OCI-LY1 (cell line): ENCODE data around the gene ZNF862.

ENCODE experiments used
- H2AFZ ChIP-seq: fragments of 200-600 bp; sonication (generic), shearing (Covaris generic); 2 replicates; pipeline ENCODE4 v1.6.0; 2014; ENCODE audit warnings: antibody characterized with exemption, mild to moderate bottlenecking, low read length
- H3F3A ChIP-seq: fragments of 200-600 bp; sonication (generic), shearing (Covaris generic); 2 replicates; pipeline ENCODE4 v1.6.0; 2014; ENCODE audit warnings: mild to moderate bottlenecking, antibody characterized with exemption, low read length, moderate library complexity; ENCODE audit not compliant: insufficient read depth
- H3K27ac ChIP-seq: fragments of 200-600 bp; sonication (generic); 2 replicates; pipeline ENCODE4 v1.5.1; 2014; ENCODE audit warnings: low read length, mixed run types, mild to moderate bottlenecking, low read depth; ENCODE audit not compliant: poor library complexity, severe bottlenecking
- H3K27me3 ChIP-seq: fragments of 200-600 bp; sonication (generic); 2 replicates; pipeline ENCODE4 v1.6.0; 2014; ENCODE audit warnings: antibody characterized with exemption, mild to moderate bottlenecking, low read length, moderate library complexity; ENCODE audit not compliant: insufficient read depth
- H3K36me3 ChIP-seq: fragments of 200-600 bp; sonication (generic); 2 replicates; pipeline ENCODE4 v1.6.1; 2014; ENCODE audit warnings: mild to moderate bottlenecking, antibody characterized with exemption, low read length, moderate library complexity, mixed read lengths; ENCODE audit not compliant: insufficient read depth
- H3K4me1 ChIP-seq: fragments of 200-600 bp; sonication (generic); 2 replicates; pipeline ENCODE4 v1.5.1; 2014; ENCODE audit warnings: mild to moderate bottlenecking, low read length, moderate library complexity; ENCODE audit not compliant: insufficient read depth, severe bottlenecking
- H3K4me2 ChIP-seq: fragments of 200-600 bp; sonication (generic), shearing (Covaris generic); 2 replicates; pipeline ENCODE4 v1.6.1; 2014; ENCODE audit warnings: low read length
- H3K4me3 ChIP-seq: fragments of 200-600 bp; sonication (generic); 2 replicates; pipeline ENCODE4 v1.5.1; 2014; ENCODE audit warnings: low read length, low read depth, mild to moderate bottlenecking, mixed read lengths; ENCODE audit not compliant: poor library complexity, severe bottlenecking
- H3K79me2 ChIP-seq: fragments of 200-600 bp; shearing (Covaris generic); 2 replicates; pipeline ENCODE4 v1.6.1; 2016; ENCODE audit warnings: mixed run types, low read length, mixed read lengths; ENCODE audit not compliant: insufficient read depth
- H3K9ac ChIP-seq: fragments of 200-600 bp; sonication (generic), shearing (Covaris generic); 2 replicates; pipeline ENCODE4 v1.6.1; 2014; ENCODE audit warnings: mild to moderate bottlenecking, low read length, mixed read lengths
- H3K9me2 ChIP-seq: fragments of 200-600 bp; sonication (generic), shearing (Covaris generic); 2 replicates; pipeline ENCODE4 v1.6.1; 2014; ENCODE audit warnings: low read depth, mild to moderate bottlenecking, low read length, mixed read lengths
- H3K9me3 ChIP-seq: fragments of 200-600 bp; shearing (Covaris generic); 2 replicates; pipeline ENCODE4 v1.6.1; 2014; ENCODE audit warnings: low read length, mixed read lengths
- H4K20me1 ChIP-seq: fragments of 200-600 bp; sonication (generic), shearing (Covaris generic); 2 replicates; pipeline ENCODE4 v1.6.0; 2016; ENCODE audit warnings: mild to moderate bottlenecking, low read length; ENCODE audit not compliant: insufficient read depth
- EZH2 ChIP-seq: fragments of 200-600 bp; sonication (generic), shearing (Covaris generic); IDR thresholded peaks from 2 replicates; pipeline ENCODE4 v1.8.0; 2017; ENCODE audit warnings: borderline replicate concordance, mixed run types, mild to moderate bottlenecking, antibody characterized with exemption, low read length, moderate library complexity, mixed read lengths
- TF ChIP-seq, protein P1 (sequence below): fragments of 200-600 bp; sonication (generic), shearing (Covaris generic); IDR thresholded peaks from 2 replicates; pipeline ENCODE4 v1.5.1; 2017; ENCODE audit warnings: mild to moderate bottlenecking, antibody characterized with exemption, low read length, moderate library complexity, mixed read lengths

The ZNF862 gene

GRCh38 chr7:149860821-149861727 is 22.9 kb downstream of the ZNF862 start:
- Histone ChIP-seq H4K20me1 (no peaks in the 10 kb centered on the region), H3F3A (no peaks in the 10 kb centered on the region), H3K4me1 (no peaks in the 10 kb centered on the region), H3K79me2 (no peaks in the 10 kb centered on the region), H3K9me2 (no peaks in the 10 kb centered on the region), H3K4me3 (no peak overlapping the region), H3K4me2 (no peak overlapping the region), H3K36me3 (no peaks in the 10 kb centered on the region), H3K27ac (no peak overlapping the region), H2AFZ (no peak overlapping the region), H3K9ac (no peak overlapping the region), H3K27me3 (no peaks in the 10 kb centered on the region), H3K9me3 (no peaks in the 10 kb centered on the region)
- TF ChIP-seq, protein P1, sequence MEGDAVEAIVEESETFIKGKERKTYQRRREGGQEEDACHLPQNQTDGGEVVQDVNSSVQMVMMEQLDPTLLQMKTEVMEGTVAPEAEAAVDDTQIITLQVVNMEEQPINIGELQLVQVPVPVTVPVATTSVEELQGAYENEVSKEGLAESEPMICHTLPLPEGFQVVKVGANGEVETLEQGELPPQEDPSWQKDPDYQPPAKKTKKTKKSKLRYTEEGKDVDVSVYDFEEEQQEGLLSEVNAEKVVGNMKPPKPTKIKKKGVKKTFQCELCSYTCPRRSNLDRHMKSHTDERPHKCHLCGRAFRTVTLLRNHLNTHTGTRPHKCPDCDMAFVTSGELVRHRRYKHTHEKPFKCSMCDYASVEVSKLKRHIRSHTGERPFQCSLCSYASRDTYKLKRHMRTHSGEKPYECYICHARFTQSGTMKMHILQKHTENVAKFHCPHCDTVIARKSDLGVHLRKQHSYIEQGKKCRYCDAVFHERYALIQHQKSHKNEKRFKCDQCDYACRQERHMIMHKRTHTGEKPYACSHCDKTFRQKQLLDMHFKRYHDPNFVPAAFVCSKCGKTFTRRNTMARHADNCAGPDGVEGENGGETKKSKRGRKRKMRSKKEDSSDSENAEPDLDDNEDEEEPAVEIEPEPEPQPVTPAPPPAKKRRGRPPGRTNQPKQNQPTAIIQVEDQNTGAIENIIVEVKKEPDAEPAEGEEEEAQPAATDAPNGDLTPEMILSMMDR = peak; percentile 90
- no peak for TF ChIP-seq EZH2

DNA sequence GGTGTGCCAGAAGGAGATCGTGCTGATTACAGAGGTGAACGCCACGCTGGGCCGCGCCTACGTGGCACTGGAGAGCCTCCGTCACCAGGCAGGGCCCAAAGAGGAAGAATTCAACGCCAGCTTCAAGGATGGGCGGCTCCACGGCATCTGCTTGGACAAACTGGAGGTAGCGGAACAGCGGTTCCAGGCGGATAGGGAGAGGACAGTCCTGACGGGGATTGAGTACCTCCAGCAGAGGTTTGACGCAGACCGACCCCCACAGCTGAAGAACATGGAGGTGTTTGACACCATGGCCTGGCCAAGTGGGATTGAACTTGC is 23.5 kb downstream of the ZNF862 start:
- Histone ChIP-seq H3K9me3 (no peaks in the 10 kb centered on the region), H3K9ac (no peak overlapping the region), H3K4me1 (no peaks in the 10 kb centered on the region), H4K20me1 (no peaks in the 10 kb centered on the region), H3K9me2 (no peaks in the 10 kb centered on the region), H3F3A (no peaks in the 10 kb centered on the region), H3K4me2 (no peak overlapping the region), H3K79me2 (no peaks in the 10 kb centered on the region), H3K36me3 (no peaks in the 10 kb centered on the region), H2AFZ (no peak overlapping the region), H3K27me3 (no peaks in the 10 kb centered on the region), H3K27ac (no peak overlapping the region), H3K4me3 (no peak overlapping the region)
- TF ChIP-seq, protein P1 = no peak
- no peak for TF ChIP-seq EZH2

DNA sequence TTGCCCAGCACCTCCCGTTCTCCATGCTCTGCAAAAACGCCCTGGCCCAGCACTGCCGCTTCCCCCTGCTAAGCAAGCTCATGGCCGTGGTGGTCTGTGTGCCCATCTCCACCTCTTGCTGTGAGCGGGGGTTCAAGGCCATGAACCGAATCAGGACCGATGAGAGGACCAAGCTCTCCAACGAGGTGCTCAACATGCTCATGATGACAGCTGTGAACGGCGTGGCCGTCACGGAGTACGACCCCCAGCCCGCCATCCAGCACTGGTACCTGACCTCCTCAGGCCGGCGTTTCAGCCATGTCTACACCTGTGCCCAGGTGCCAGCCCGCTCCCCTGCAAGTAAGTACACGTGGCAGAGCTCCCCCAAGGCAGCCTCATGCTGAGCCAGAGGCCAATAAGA is 24.0 kb downstream of the ZNF862 start:
- no peaks in the 10 kb centered on the region for H3K4me1 ChIP-seq
- H4K20me1 ChIP-seq = no peaks in the 10 kb centered on the region
- TF ChIP-seq EZH2 = no peak
- TF ChIP-seq, protein P1 = no peak
- H2AFZ ChIP-seq = no peak overlapping the region
- H3K27ac ChIP-seq = no peak overlapping the region
- no peak overlapping the region for H3K4me3 ChIP-seq
- H3F3A ChIP-seq = no peaks in the 10 kb centered on the region
- H3K36me3 ChIP-seq = no peaks in the 10 kb centered on the region
- H3K9me2 ChIP-seq = no peaks in the 10 kb centered on the region
- H3K79me2 ChIP-seq = no peaks in the 10 kb centered on the region
- no peak overlapping the region for H3K4me2 ChIP-seq
- no peaks in the 10 kb centered on the region for H3K27me3 ChIP-seq
- no peak overlapping the region for H3K9ac ChIP-seq
- no peaks in the 10 kb centered on the region for H3K9me3 ChIP-seq
